ENCODE results near the gene TXNRD1.
"Not testable (repeated sequence)": the region's sequence is repeated elsewhere in the genome, so short reads cannot be mapped to it uniquely, and the experiment has no call there.

The TXNRD1 gene

DNA sequence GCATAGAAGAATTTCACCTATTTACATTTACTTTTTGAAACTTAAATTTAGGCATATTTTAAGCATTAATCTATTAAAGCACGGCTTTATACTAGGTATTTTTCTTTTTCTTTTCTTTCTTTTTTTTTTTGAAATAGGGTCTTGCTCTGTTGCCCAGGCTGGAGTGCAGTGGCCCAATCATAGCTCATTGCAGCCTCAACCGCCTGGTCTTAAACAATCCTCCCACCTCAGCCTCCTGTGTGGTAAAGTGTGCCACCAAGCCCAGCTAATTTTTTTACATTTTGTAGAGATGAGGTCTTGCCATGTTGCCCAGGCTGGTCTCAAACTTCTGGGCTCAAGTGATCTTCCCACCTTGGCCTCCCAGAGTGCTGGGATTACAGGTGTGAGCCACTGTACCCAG is 2.9 kb downstream of the TXNRD1 start:
- H3K4me3 ChIP-seq (ENCODE audit: insufficient read depth, low read depth, low read length); H3K36me3 ChIP-seq (ENCODE audit: control insufficient read depth, insufficient read depth, low read length); H3K4me1 ChIP-seq (ENCODE audit: control insufficient read depth, insufficient read depth, low read length); H3K9me3 ChIP-seq (ENCODE audit: control insufficient read depth, low read length); H3K27ac ChIP-seq (ENCODE audit: insufficient read depth, low read depth, low read length, poor library complexity, severe bottlenecking): not testable (repeated sequence)
- peaks cover 23% of the 10 kb centered on the region for H3K27me3 ChIP-seq (ENCODE audit: control insufficient read depth, insufficient read depth, low read length, poor library complexity, severe bottlenecking)
- 83 to 98% methylated on average over 1 to 2 of the region's 2 CpGs for WGBS, 2 experiments

GRCh38 chr12:104218935-104219334 is 3.4 kb downstream of the TXNRD1 start:
- H3K36me3 ChIP-seq (ENCODE audit: control insufficient read depth, insufficient read depth, low read length) = no peaks in the 10 kb centered on the region
- H3K4me1 ChIP-seq (ENCODE audit: control insufficient read depth, insufficient read depth, low read length) = no peaks in the 10 kb centered on the region
- H3K9me3 ChIP-seq (ENCODE audit: control insufficient read depth, low read length) = no peaks in the 10 kb centered on the region
- no peak overlapping the region for H3K4me3 ChIP-seq (ENCODE audit: insufficient read depth, low read depth, low read length)
- H3K27ac ChIP-seq (ENCODE audit: insufficient read depth, low read depth, low read length, poor library complexity, severe bottlenecking) = no peak overlapping the region
- 97 to 100% methylated on average over 1 of the region's 1 CpG for WGBS, 2 experiments
- peaks cover 23% of the 10 kb centered on the region for H3K27me3 ChIP-seq (ENCODE audit: control insufficient read depth, insufficient read depth, low read length, poor library complexity, severe bottlenecking)

DNA sequence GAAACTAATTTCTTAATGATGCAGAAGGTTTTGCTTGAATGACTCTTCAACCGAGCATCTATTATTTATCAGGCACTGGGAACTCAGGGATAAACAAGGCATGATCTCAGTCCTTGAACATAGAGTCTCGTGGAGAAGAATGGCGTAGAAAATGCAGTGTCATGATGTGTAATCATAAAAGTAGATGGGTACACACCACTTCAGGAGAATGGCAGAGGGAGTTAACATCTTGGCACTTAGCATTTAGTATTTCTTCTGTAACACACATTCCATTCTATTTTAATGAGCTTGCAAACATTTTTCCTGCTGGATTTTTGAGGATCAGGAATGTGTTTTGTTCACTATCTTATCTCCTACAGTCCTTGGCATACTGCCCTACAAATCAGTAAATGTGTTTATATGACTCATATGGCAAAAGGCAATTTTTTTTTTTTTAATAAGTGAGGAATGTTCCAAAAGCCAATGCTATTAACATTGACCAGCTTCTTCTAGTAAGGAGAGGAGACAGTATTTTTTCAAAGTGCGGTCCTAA is 3.8 kb downstream of the TXNRD1 start:
- H3K4me3 ChIP-seq (ENCODE audit: insufficient read depth, low read depth, low read length) = no peak overlapping the region
- no peak overlapping the region for H3K27ac ChIP-seq (ENCODE audit: insufficient read depth, low read depth, low read length, poor library complexity, severe bottlenecking)
- WGBS, 2 experiments = 95% methylated on average over 4 of the region's 4 CpGs
- H3K9me3 ChIP-seq (ENCODE audit: control insufficient read depth, low read length) = no peaks in the 10 kb centered on the region
- no peaks in the 10 kb centered on the region for H3K36me3 ChIP-seq (ENCODE audit: control insufficient read depth, insufficient read depth, low read length)
- H3K27me3 ChIP-seq (ENCODE audit: control insufficient read depth, insufficient read depth, low read length, poor library complexity, severe bottlenecking) = peaks cover 23% of the 10 kb centered on the region
- no peaks in the 10 kb centered on the region for H3K4me1 ChIP-seq (ENCODE audit: control insufficient read depth, insufficient read depth, low read length)

GRCh38 chr12:104219908-104220404 is 4.4 kb downstream of the TXNRD1 start:
- WGBS, 2 experiments = 69 to 93% methylated on average over 2 to 4 of the region's 4 CpGs
- H3K27me3 ChIP-seq (ENCODE audit: control insufficient read depth, insufficient read depth, low read length, poor library complexity, severe bottlenecking) = peaks cover 23% of the 10 kb centered on the region
- no peaks in the 10 kb centered on the region for H3K4me1 ChIP-seq (ENCODE audit: control insufficient read depth, insufficient read depth, low read length)
- H3K4me3 ChIP-seq (ENCODE audit: insufficient read depth, low read depth, low read length) = no peak overlapping the region
- H3K36me3 ChIP-seq (ENCODE audit: control insufficient read depth, insufficient read depth, low read length) = no peaks in the 10 kb centered on the region
- no peak overlapping the region for H3K27ac ChIP-seq (ENCODE audit: insufficient read depth, low read depth, low read length, poor library complexity, severe bottlenecking)
- no peaks in the 10 kb centered on the region for H3K9me3 ChIP-seq (ENCODE audit: control insufficient read depth, low read length)

- Histone ChIP-seq H3K9me3 (ENCODE audit: control insufficient read depth, low read length) (no peaks in the 10 kb centered on the region), H3K36me3 (ENCODE audit: control insufficient read depth, insufficient read depth, low read length) (no peaks in the 10 kb centered on the region), H3K4me3 (ENCODE audit: insufficient read depth, low read depth, low read length) (no peak overlapping the region), H3K27ac (ENCODE audit: insufficient read depth, low read depth, low read length, poor library complexity, severe bottlenecking) (no peak overlapping the region), H3K27me3 (ENCODE audit: control insufficient read depth, insufficient read depth, low read length, poor library complexity, severe bottlenecking) (peaks cover 15% of the 10 kb centered on the region), H3K4me1 (ENCODE audit: control insufficient read depth, insufficient read depth, low read length) (no peaks in the 10 kb centered on the region)
- WGBS, 2 experiments = 91 to 94% methylated on average over 6 of the region's 6 CpGs
Measured at GRCh38 chr12:104220931-104221330, 5.4 kb downstream of the TXNRD1 start.

DNA sequence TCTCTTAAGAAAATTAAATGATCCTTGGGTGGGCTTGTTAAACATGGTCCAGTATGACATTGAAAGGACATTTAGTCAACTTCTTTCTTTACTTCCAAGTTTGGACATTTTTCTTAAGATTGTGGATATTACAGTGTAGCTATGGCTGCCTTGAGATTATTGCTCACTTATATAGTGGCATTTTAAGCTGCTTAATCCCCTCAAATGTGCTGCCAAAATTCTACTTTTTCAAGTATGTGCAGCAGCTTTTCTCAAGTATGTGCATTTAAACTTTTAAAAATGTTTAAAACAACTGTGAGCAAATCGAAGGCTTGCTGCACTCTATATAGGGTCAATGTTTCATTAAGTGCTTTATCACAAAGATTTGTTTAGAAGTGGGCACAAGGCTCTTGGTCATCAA is 7.4 kb downstream of the TXNRD1 start:
- H3K4me3 ChIP-seq (ENCODE audit: insufficient read depth, low read depth, low read length) = no peak overlapping the region
- 88 to 92% methylated on average over 1 of the region's 1 CpG for WGBS, 2 experiments
- no peaks in the 10 kb centered on the region for H3K4me1 ChIP-seq (ENCODE audit: control insufficient read depth, insufficient read depth, low read length)
- H3K9me3 ChIP-seq (ENCODE audit: control insufficient read depth, low read length) = no peaks in the 10 kb centered on the region
- no peak overlapping the region for H3K27ac ChIP-seq (ENCODE audit: insufficient read depth, low read depth, low read length, poor library complexity, severe bottlenecking)
- H3K27me3 ChIP-seq (ENCODE audit: control insufficient read depth, insufficient read depth, low read length, poor library complexity, severe bottlenecking) = no peaks in the 10 kb centered on the region
- H3K36me3 ChIP-seq (ENCODE audit: control insufficient read depth, insufficient read depth, low read length) = no peaks in the 10 kb centered on the region

DNA sequence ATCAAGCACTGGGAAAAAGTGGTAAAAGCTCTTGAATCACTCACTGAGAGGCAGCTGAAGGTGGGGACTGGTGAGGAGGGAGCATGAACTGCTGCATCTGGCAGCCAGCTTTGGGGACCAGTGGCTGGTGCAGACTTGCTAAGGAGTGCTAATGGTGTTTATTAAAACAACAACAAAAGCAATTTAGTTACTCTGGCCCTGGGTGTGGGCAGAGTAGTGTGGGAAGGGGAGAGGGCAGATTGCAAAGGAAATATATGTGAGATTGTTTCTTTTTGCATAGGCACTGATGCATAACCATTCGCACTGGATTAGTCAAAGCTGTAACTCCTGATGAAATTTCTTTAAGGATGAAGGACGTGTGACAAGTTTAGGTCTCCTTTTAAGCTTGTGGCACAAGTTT is 8.1 kb downstream of the TXNRD1 start:
- H3K27ac ChIP-seq (ENCODE audit: insufficient read depth, low read depth, low read length, poor library complexity, severe bottlenecking) = no peak overlapping the region
- 80 to 83% methylated on average over 2 of the region's 2 CpGs for WGBS, 2 experiments

DNA sequence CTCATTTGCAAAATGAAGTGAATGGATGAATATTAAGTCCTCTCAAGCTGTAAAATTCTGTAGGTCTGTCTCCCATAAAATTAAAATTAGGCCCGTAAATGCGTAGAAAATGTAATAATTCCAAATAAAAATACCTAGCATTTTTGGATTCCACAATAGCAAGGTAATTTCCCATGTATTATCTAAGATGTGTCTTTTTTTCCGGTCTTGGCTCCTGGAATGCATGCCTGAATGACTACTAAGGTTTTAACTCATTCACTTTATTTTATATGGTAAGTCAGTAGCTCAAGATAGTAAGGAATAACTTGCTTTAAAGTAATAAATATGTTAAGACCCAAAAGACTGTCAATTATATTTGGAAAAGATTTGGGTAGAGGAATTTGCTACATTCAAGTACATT is 11.1 kb downstream of the TXNRD1 start:
- H3K4me1 ChIP-seq (ENCODE audit: control insufficient read depth, insufficient read depth, low read length) = no peaks in the 10 kb centered on the region
- H3K27ac ChIP-seq (ENCODE audit: insufficient read depth, low read depth, low read length, poor library complexity, severe bottlenecking) = no peak overlapping the region
- no peak overlapping the region for H3K4me3 ChIP-seq (ENCODE audit: insufficient read depth, low read depth, low read length)
- no peaks in the 10 kb centered on the region for H3K27me3 ChIP-seq (ENCODE audit: control insufficient read depth, insufficient read depth, low read length, poor library complexity, severe bottlenecking)
- H3K9me3 ChIP-seq (ENCODE audit: control insufficient read depth, low read length) = no peaks in the 10 kb centered on the region
- no peaks in the 10 kb centered on the region for H3K36me3 ChIP-seq (ENCODE audit: control insufficient read depth, insufficient read depth, low read length)
- 100% methylated on average over 3 of the region's 3 CpGs for WGBS, 2 experiments

More for the DNA sequence above, 8.1 kb downstream of the TXNRD1 start:
- no peaks in the 10 kb centered on the region for H3K27me3 ChIP-seq (ENCODE audit: control insufficient read depth, insufficient read depth, low read length, poor library complexity, severe bottlenecking)
- H3K4me1 ChIP-seq (ENCODE audit: control insufficient read depth, insufficient read depth, low read length) = no peaks in the 10 kb centered on the region
- no peaks in the 10 kb centered on the region for H3K36me3 ChIP-seq (ENCODE audit: control insufficient read depth, insufficient read depth, low read length)
- H3K4me3 ChIP-seq (ENCODE audit: insufficient read depth, low read depth, low read length) = no peak overlapping the region
- no peaks in the 10 kb centered on the region for H3K9me3 ChIP-seq (ENCODE audit: control insufficient read depth, low read length)

- no peaks in the 10 kb centered on the region for H3K4me1 ChIP-seq (ENCODE audit: control insufficient read depth, insufficient read depth, low read length)
- no peaks in the 10 kb centered on the region for H3K36me3 ChIP-seq (ENCODE audit: control insufficient read depth, insufficient read depth, low read length)
- H3K27me3 ChIP-seq (ENCODE audit: control insufficient read depth, insufficient read depth, low read length, poor library complexity, severe bottlenecking) = no peaks in the 10 kb centered on the region
- H3K4me3 ChIP-seq (ENCODE audit: insufficient read depth, low read depth, low read length) = no peak overlapping the region
- 77 to 79% methylated on average over 8 of the region's 8 CpGs for WGBS, 2 experiments
- H3K9me3 ChIP-seq (ENCODE audit: control insufficient read depth, low read length) = peaks cover 2% of the 10 kb centered on the region
- no peak overlapping the region for H3K27ac ChIP-seq (ENCODE audit: insufficient read depth, low read depth, low read length, poor library complexity, severe bottlenecking)
Measured at GRCh38 chr12:104230304-104231095, 14.9 kb downstream of the TXNRD1 start.

GRCh38 chr12:104232609-104233280 is 17.2 kb downstream of the TXNRD1 start:
- WGBS, 2 experiments = 94 to 95% methylated on average over 5 of the region's 6 CpGs
- no peaks in the 10 kb centered on the region for H3K27me3 ChIP-seq (ENCODE audit: control insufficient read depth, insufficient read depth, low read length, poor library complexity, severe bottlenecking)
- H3K4me1 ChIP-seq (ENCODE audit: control insufficient read depth, insufficient read depth, low read length) = no peaks in the 10 kb centered on the region
- no peaks in the 10 kb centered on the region for H3K36me3 ChIP-seq (ENCODE audit: control insufficient read depth, insufficient read depth, low read length)
- H3K9me3 ChIP-seq (ENCODE audit: control insufficient read depth, low read length) = peaks cover 2% of the 10 kb centered on the region
- H3K4me3 ChIP-seq (ENCODE audit: insufficient read depth, low read depth, low read length) = no peak overlapping the region
- H3K27ac ChIP-seq (ENCODE audit: insufficient read depth, low read depth, low read length, poor library complexity, severe bottlenecking) = no peak overlapping the region
